Body of pancreas (tissue), 4 donors: Measurements from ENCODE around the gene OSER1.
"Not testable (repeated sequence)": the region's sequence is repeated elsewhere in the genome, so short reads cannot be mapped to it uniquely, and the experiment has no call there.

Source experiments
- CTCF ChIP-seq, 7 experiments: fragments of 450-650 bp in 4 of 7; fragments of 200-600 bp in 3 of 7; sonication (generic) in 3 of 7; IDR thresholded peaks; one replicate each; pipeline ENCODE4 v1.5.1; 2016 to 2019; ENCODE audit warnings: antibody characterized with exemption in 7 of 7
- POLR2A ChIP-seq, 3 donors: fragments of 450-650 bp; IDR thresholded peaks; one replicate each; pipeline ENCODE4 v1.6.1; 2016; ENCODE audit warnings: antibody characterized with exemption in 3 of 3, mild to moderate bottlenecking in 2 of 3

GRCh38 chr20:44232469-44232856, 21.9 kb upstream of the OSER1 start:
- not testable (repeated sequence) for TF ChIP-seq CTCF, POLR2A (IDR thresholded peaks at IDR 0.05)
